ENCODE results near the gene GNG7. TPM values are rescaled to one million over a fixed set of nuclear protein-coding genes. Genes with fewer than 3 reads are reported as not detected.

GNG7 gene
- polyA plus RNA-seq, 1 of the 3 experiments (the other 2 are of a cell fraction) = 2.2 TPM

DNA sequence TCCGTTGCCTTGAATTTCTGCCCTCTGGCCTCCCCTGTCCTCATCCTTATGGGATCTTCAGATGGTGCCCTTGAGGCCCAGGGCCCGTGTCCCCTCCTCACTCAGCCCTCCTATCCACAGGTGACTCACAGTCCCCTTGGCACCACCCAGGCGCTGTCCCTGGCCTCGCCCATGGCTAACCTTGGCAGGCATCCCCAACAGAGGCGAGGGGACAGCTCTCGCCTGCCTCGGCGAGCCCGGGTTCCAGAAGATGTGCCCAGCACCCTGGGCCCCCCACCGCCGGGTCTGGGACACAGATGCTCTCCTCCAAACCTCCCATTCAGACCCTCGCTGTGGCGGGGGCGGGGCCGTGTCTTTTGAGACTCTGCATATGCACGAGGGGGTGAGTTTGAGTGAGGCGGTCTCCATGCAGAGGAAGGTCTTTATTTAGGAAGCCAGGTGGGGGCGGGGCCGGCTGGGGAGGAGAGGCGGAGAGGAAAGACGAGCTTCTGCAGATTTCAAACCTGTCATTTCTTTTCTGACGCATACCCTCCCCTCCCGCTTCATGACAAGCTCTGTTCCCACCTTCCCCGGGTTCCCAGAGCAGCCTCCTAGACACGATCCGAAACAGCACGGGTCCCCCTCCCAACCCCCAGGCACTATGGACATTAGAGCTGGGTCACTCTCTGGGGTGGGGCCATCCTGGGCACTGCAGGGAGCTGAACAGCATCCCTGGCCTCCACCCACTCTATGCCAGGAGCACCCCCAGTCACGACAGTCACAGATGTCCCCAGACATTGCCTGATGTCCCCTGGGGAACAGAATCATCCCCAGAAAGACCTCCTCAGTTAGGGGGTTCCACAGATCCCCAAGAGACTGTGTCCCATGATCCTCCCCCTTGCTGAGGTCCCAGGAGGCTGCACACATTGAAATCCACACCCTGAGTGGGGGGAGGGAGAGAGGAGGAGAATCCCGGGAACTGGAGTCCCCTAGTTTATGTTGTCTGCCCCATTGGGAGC is 48.5 kb downstream of the GNG7 start (continued):
- TF ChIP-seq SMC3 (IDR thresholded peaks at IDR 0.05; ENCODE audit: low read depth, low read length) = no peak
- no peak for TF ChIP-seq FOSL2 (IDR thresholded peaks at IDR 0.05; ENCODE audit: borderline replicate concordance, low read depth)
- TF ChIP-seq, protein P1, sequence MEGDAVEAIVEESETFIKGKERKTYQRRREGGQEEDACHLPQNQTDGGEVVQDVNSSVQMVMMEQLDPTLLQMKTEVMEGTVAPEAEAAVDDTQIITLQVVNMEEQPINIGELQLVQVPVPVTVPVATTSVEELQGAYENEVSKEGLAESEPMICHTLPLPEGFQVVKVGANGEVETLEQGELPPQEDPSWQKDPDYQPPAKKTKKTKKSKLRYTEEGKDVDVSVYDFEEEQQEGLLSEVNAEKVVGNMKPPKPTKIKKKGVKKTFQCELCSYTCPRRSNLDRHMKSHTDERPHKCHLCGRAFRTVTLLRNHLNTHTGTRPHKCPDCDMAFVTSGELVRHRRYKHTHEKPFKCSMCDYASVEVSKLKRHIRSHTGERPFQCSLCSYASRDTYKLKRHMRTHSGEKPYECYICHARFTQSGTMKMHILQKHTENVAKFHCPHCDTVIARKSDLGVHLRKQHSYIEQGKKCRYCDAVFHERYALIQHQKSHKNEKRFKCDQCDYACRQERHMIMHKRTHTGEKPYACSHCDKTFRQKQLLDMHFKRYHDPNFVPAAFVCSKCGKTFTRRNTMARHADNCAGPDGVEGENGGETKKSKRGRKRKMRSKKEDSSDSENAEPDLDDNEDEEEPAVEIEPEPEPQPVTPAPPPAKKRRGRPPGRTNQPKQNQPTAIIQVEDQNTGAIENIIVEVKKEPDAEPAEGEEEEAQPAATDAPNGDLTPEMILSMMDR (IDR thresholded peaks at IDR 0.05) = no peak

DNA sequence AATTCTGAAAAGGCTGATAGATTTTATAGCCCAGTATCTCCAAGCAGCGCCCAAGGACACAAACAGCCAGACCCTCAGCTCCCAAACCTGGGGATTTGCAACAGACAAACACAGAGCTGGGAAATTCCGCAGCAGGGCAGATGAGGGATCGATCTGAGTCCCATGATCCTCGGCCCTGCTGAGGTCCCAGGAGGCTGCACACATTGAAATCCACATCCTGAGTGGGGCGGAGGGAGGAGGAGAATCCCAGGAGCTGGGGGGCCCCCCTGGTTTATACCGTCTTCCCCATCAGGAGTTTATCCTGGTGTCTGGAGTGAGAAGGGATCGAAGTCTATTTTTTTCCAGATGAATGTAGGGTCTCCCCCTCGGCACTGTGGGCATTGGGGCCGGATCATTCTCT is 49.3 kb downstream of the GNG7 start:
- Histone ChIP-seq H3K79me2 (ENCODE audit: insufficient read depth) (no peaks in the 10 kb centered on the region), H3K27me3 (ENCODE audit: insufficient read depth) (no peaks in the 10 kb centered on the region), H3F3A (replicated peaks; ENCODE audit: insufficient read depth) (no peaks in the 10 kb centered on the region), H3K9me2 (no peaks in the 10 kb centered on the region), H3K36me3 (replicated peaks in 1 of 2; ENCODE audit: control insufficient read depth in 1 of 2, insufficient read depth in 2 of 2, low read length in 1 of 2) (no peaks in the 10 kb centered on the region), H4K20me1 (ENCODE audit: insufficient read depth) (no peaks in the 10 kb centered on the region), H2AFZ (ENCODE audit: low read depth) (no peak overlapping the region), H3K4me1 (ENCODE audit: control insufficient read depth in 1 of 2, insufficient read depth in 2 of 2, low read depth in 1 of 2, low read length in 1 of 2) (no peaks in the 10 kb centered on the region), H3K4me2 (no peak overlapping the region), H3K9me3 (no peaks in the 10 kb centered on the region), H3K4me3 (ENCODE audit: low read depth in 2 of 2, low read length in 1 of 2) (no peak overlapping the region), H3K27ac (ENCODE audit: low read depth in 2 of 2, low read length in 1 of 2) (no peak overlapping the region), H3K9ac (no peak overlapping the region)
- WGBS (ENCODE audit: low lambda C conversion rate) = 73% methylated on average over 8 of the region's 9 CpGs
- ChIA-PET POLR2A (no interaction called here), CTCF (interaction anchor here (1.0 to 1.6 kb wide), 2 partner anchors 16 to 30 kb away, joined by 3 read pairs; no protein-coding TSS in a partner anchor)
- TF ChIP-seq FOSL2 (IDR thresholded peaks at IDR 0.05; ENCODE audit: borderline replicate concordance, low read depth) (no peak), NFIC (IDR thresholded peaks at IDR 0.05; ENCODE audit: borderline replicate concordance) (no peak), JUND (IDR thresholded peaks at IDR 0.05) (no peak), RXRA (IDR thresholded peaks at IDR 0.05; ENCODE audit: borderline replicate concordance, low read depth) (no peak), EZH2phosphoT487 (IDR thresholded peaks at IDR 0.05; ENCODE audit: borderline replicate concordance, low read depth) (no peak)
- TF ChIP-seq, protein P1 (IDR thresholded peaks at IDR 0.05) = no peak
- TF ChIP-seq, protein P2, sequence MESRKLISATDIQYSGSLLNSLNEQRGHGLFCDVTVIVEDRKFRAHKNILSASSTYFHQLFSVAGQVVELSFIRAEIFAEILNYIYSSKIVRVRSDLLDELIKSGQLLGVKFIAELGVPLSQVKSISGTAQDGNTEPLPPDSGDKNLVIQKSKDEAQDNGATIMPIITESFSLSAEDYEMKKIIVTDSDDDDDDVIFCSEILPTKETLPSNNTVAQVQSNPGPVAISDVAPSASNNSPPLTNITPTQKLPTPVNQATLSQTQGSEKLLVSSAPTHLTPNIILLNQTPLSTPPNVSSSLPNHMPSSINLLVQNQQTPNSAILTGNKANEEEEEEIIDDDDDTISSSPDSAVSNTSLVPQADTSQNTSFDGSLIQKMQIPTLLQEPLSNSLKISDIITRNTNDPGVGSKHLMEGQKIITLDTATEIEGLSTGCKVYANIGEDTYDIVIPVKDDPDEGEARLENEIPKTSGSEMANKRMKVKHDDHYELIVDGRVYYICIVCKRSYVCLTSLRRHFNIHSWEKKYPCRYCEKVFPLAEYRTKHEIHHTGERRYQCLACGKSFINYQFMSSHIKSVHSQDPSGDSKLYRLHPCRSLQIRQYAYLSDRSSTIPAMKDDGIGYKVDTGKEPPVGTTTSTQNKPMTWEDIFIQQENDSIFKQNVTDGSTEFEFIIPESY (IDR thresholded peaks at IDR 0.05; ENCODE audit: borderline replicate concordance, low read depth) = no peak
- DNase-seq = no peak
